Measurements from ENCODE around the gene THUMPD2. TPM values are rescaled to one million over a fixed set of nuclear protein-coding genes. Genes with fewer than 3 reads are reported as not detected.

Gene THUMPD2
- total and polyA plus RNA-seq, 7 experiments from 2014 or later: 5.1 to 13.4 (median 7.9) TPM

- Mint-ChIP-seq H3K27me3 (peaks cover 5 to 11% (median 7%) of the 10 kb centered on the region in 5 donors), H3K36me3 (peaks cover 0 to 14% (median 0%) of the 10 kb centered on the region in 5 donors), H3K4me1 (peaks cover 31 to 55% (median 45%) of the 10 kb centered on the region in 7 donors), H3K9me3 (no peaks in the 10 kb centered on the region), H3K4me3 (peak overlapping the region in 7 of 10 donors; percentile 8 to 95 (median 89)), H3K27ac (peak overlapping the region in 3 of 9 donors; percentile 6 to 52 (median 16))
- intact Hi-C loops (cut with micrococcal nuclease): loop anchor here in 1 of 2 donors (2.0 kb wide), 1 partner anchor 345 kb away; the partner anchor contains the start of gene MAP4K3
- H3K27ac ChIP-seq (ENCODE audit: low read depth, low read length): no peak overlapping the region
- H3K36me3 ChIP-seq (ENCODE audit: control insufficient read depth in 2 of 3, insufficient read depth in 3 of 3, low read length in 3 of 3): no peaks in the 10 kb centered on the region
- H3K4me3 ChIP-seq (ENCODE audit: low read length): no peak overlapping the region
- no peaks in the 10 kb centered on the region for H3K27me3 ChIP-seq (ENCODE audit: control insufficient read depth in 2 of 2, insufficient read depth in 2 of 2, low read length in 2 of 2)
- H3K9me3 ChIP-seq (ENCODE audit: control insufficient read depth in 2 of 3, low read length in 3 of 3): no peaks in the 10 kb centered on the region
- DNase-seq (no peak), ATAC-seq (no peak)
- CTCF ChIA-PET: no interaction called here
- POLR2A ChIA-PET: interaction anchor here (0.6 kb wide), 1 partner anchor 1181 kb away, joined by 5 read pairs; no protein-coding TSS in a partner anchor
- H3K4me1 ChIP-seq (ENCODE audit: control insufficient read depth in 2 of 2, insufficient read depth in 2 of 2, low read length in 2 of 2): peaks cover 13 to 21% of the 10 kb centered on the region in 2 donors
Measured at GRCh38 chr2:39781697-39782096, 2.6 kb upstream of the THUMPD2 start.

- Mint-ChIP-seq H3K4me1 (peaks cover 31 to 58% (median 47%) of the 10 kb centered on the region in 7 donors), H3K4me3 (peak overlapping the region; percentile 52 to 95 (median 90)), H3K9me3 (peaks cover 0 to 2% (median 0%) of the 10 kb centered on the region in 11 donors), H3K27me3 (peaks cover 5 to 7% (median 6%) of the 10 kb centered on the region in 5 donors), H3K36me3 (peaks cover 0 to 16% (median 2%) of the 10 kb centered on the region in 5 donors), H3K27ac (peak overlapping the region; percentile 6 to 86 (median 53))
- Histone ChIP-seq H3K4me3 (ENCODE audit: low read length) (no peak overlapping the region), H3K27ac (ENCODE audit: low read depth, low read length) (no peak overlapping the region), H3K9me3 (ENCODE audit: control insufficient read depth in 2 of 3, low read length in 3 of 3) (no peaks in the 10 kb centered on the region), H3K4me1 (ENCODE audit: control insufficient read depth in 2 of 2, insufficient read depth in 2 of 2, low read length in 2 of 2) (peaks cover 13 to 24% of the 10 kb centered on the region in 2 donors), H3K36me3 (ENCODE audit: control insufficient read depth in 2 of 3, insufficient read depth in 3 of 3, low read length in 3 of 3) (no peaks in the 10 kb centered on the region), H3K27me3 (ENCODE audit: control insufficient read depth in 2 of 2, insufficient read depth in 2 of 2, low read length in 2 of 2) (no peaks in the 10 kb centered on the region)
- intact Hi-C loops (cut with micrococcal nuclease): loop anchor here in 1 of 2 donors (2.0 kb wide), 1 partner anchor 344 kb away; the partner anchor contains the start of gene MAP4K3
- CTCF ChIA-PET: no interaction called here
- ATAC-seq (peak; percentile 36), DNase-seq (peak in 2 of 9 donors; percentile 3 to 8)
- POLR2A ChIA-PET: interaction anchor here (0.6 kb wide), 1 partner anchor 1180 kb away, joined by 5 read pairs; no protein-coding TSS in a partner anchor
Measured at GRCh38 chr2:39780825-39781600, 2.0 kb upstream of the THUMPD2 start.

- CTCF ChIA-PET: no interaction called here
- H3K4me1 Mint-ChIP-seq: peaks cover 31 to 64% (median 56%) of the 10 kb centered on the region in 7 donors
- peaks cover 13 to 24% of the 10 kb centered on the region in 2 donors for H3K4me1 ChIP-seq (ENCODE audit: control insufficient read depth in 2 of 2, insufficient read depth in 2 of 2, low read length in 2 of 2)
- peak overlapping the region; percentile 77 to 96 (median 90) for H3K27ac Mint-ChIP-seq
- H3K4me3 ChIP-seq (ENCODE audit: low read length): peak overlapping the region; percentile 51
- peaks cover 0 to 2% (median 0%) of the 10 kb centered on the region in 11 donors for H3K9me3 Mint-ChIP-seq
- POLR2A ChIA-PET: no interaction called here
- no peaks in the 10 kb centered on the region for H3K27me3 ChIP-seq (ENCODE audit: control insufficient read depth in 2 of 2, insufficient read depth in 2 of 2, low read length in 2 of 2)
- ATAC-seq (no peak), DNase-seq (no peak)
- intact Hi-C loops (cut with micrococcal nuclease): loop anchor here (2.0 kb wide), 1 partner anchor 343 kb away; the partner anchor contains the start of gene MAP4K3 (in 2 of the 2)
- peaks cover 0 to 16% (median 3%) of the 10 kb centered on the region in 5 donors for H3K36me3 Mint-ChIP-seq
- no peak overlapping the region for H3K27ac ChIP-seq (ENCODE audit: low read depth, low read length)
- no peaks in the 10 kb centered on the region for H3K36me3 ChIP-seq (ENCODE audit: control insufficient read depth in 2 of 3, insufficient read depth in 3 of 3, low read length in 3 of 3)
- peak overlapping the region; percentile 87 to 97 (median 92) for H3K4me3 Mint-ChIP-seq
- peaks cover 0 to 3% (median 0%) of the 10 kb centered on the region in 5 donors for H3K27me3 Mint-ChIP-seq
- no peaks in the 10 kb centered on the region for H3K9me3 ChIP-seq (ENCODE audit: control insufficient read depth in 2 of 3, low read length in 3 of 3)
Measured at GRCh38 chr2:39779927-39780326, 869 bp upstream of the THUMPD2 start.

GRCh38 chr2:39779341-39779851 lies 338 bp upstream of the THUMPD2 start:
- peak overlapping the region; percentile 77 for H3K27ac ChIP-seq (ENCODE audit: low read depth, low read length)
- H3K9me3 ChIP-seq (ENCODE audit: control insufficient read depth in 2 of 3, low read length in 3 of 3): no peaks in the 10 kb centered on the region
- POLR2A ChIA-PET: no interaction called here
- CTCF ChIA-PET: no interaction called here
- H3K4me3 ChIP-seq (ENCODE audit: low read length): peak overlapping the region; percentile 51
- H3K36me3 ChIP-seq (ENCODE audit: control insufficient read depth in 2 of 3, insufficient read depth in 3 of 3, low read length in 3 of 3): no peaks in the 10 kb centered on the region
- H3K9me3 Mint-ChIP-seq: peaks cover 0 to 2% (median 0%) of the 10 kb centered on the region in 11 donors
- intact Hi-C loops (cut with micrococcal nuclease): loop anchor here in 1 of 2 donors (2.0 kb wide), 1 partner anchor 343 kb away; the partner anchor contains the start of gene MAP4K3
- H3K27me3 Mint-ChIP-seq: peaks cover 0 to 2% (median 0%) of the 10 kb centered on the region in 5 donors
- H3K4me1 Mint-ChIP-seq: peaks cover 31 to 69% (median 58%) of the 10 kb centered on the region in 7 donors
- peaks cover 13 to 24% of the 10 kb centered on the region in 2 donors for H3K4me1 ChIP-seq (ENCODE audit: control insufficient read depth in 2 of 2, insufficient read depth in 2 of 2, low read length in 2 of 2)
- H3K27ac Mint-ChIP-seq: peak overlapping the region; percentile 77 to 96 (median 90)
- peaks cover 0 to 18% (median 3%) of the 10 kb centered on the region in 5 donors for H3K36me3 Mint-ChIP-seq
- H3K27me3 ChIP-seq (ENCODE audit: control insufficient read depth in 2 of 2, insufficient read depth in 2 of 2, low read length in 2 of 2): no peaks in the 10 kb centered on the region
- ATAC-seq (no peak), DNase-seq (no peak)
- H3K4me3 Mint-ChIP-seq: peak overlapping the region; percentile 87 to 97 (median 92)

GRCh38 chr2:39778233-39778632 lies 825 bp downstream of the THUMPD2 start:
- Histone ChIP-seq H3K4me1 (ENCODE audit: control insufficient read depth in 2 of 2, insufficient read depth in 2 of 2, low read length in 2 of 2) (peaks cover 13 to 24% of the 10 kb centered on the region in 2 donors), H3K36me3 (ENCODE audit: control insufficient read depth in 2 of 3, insufficient read depth in 3 of 3, low read length in 3 of 3) (no peaks in the 10 kb centered on the region), H3K9me3 (ENCODE audit: control insufficient read depth in 2 of 3, low read length in 3 of 3) (no peaks in the 10 kb centered on the region), H3K27ac (ENCODE audit: low read depth, low read length) (peak overlapping the region; percentile 77), H3K4me3 (ENCODE audit: low read length) (peak overlapping the region; percentile 51), H3K27me3 (ENCODE audit: control insufficient read depth in 2 of 2, insufficient read depth in 2 of 2, low read length in 2 of 2) (no peaks in the 10 kb centered on the region)
- H3K9me3 Mint-ChIP-seq: peaks cover 0 to 2% (median 0%) of the 10 kb centered on the region in 11 donors
- H3K36me3 Mint-ChIP-seq: peaks cover 0 to 18% (median 3%) of the 10 kb centered on the region in 5 donors
- no peak for DNase-seq
- ATAC-seq: no peak
- peak overlapping the region; percentile 82 to 96 (median 92) for H3K27ac Mint-ChIP-seq
- CTCF ChIA-PET: no interaction called here
- intact Hi-C loops (cut with micrococcal nuclease): loop anchor here in 1 of 2 donors (2.0 kb wide), 1 partner anchor 341 kb away; the partner anchor contains the start of gene MAP4K3
- H3K27me3 Mint-ChIP-seq: no peaks in the 10 kb centered on the region
- H3K4me1 Mint-ChIP-seq: peaks cover 31 to 79% (median 61%) of the 10 kb centered on the region in 7 donors
- POLR2A ChIA-PET: no interaction called here
- peak overlapping the region; percentile 87 to 97 (median 94) for H3K4me3 Mint-ChIP-seq

GRCh38 chr2:39772812-39773152 lies 6.3 kb downstream of the THUMPD2 start:
- no peak for DNase-seq
- ATAC-seq: no peak
- ChIA-PET POLR2A (no interaction called here), CTCF (no interaction called here)
- peaks cover 24 to 65% (median 42%) of the 10 kb centered on the region in 7 donors for H3K4me1 Mint-ChIP-seq
- no peaks in the 10 kb centered on the region for H3K27me3 Mint-ChIP-seq
- peak overlapping the region in 1 of 10 donors; percentile 11 for H3K4me3 Mint-ChIP-seq
- intact Hi-C loops (cut with micrococcal nuclease): no loop called here
- Histone ChIP-seq H3K9me3 (ENCODE audit: control insufficient read depth in 2 of 3, low read length in 3 of 3) (no peaks in the 10 kb centered on the region), H3K36me3 (ENCODE audit: control insufficient read depth in 2 of 3, insufficient read depth in 3 of 3, low read length in 3 of 3) (peaks cover 0 to 3% (median 0%) of the 10 kb centered on the region in 3 experiments), H3K4me3 (ENCODE audit: low read length) (no peak overlapping the region), H3K27me3 (ENCODE audit: control insufficient read depth in 2 of 2, insufficient read depth in 2 of 2, low read length in 2 of 2) (no peaks in the 10 kb centered on the region), H3K27ac (ENCODE audit: low read depth, low read length) (no peak overlapping the region), H3K4me1 (ENCODE audit: control insufficient read depth in 2 of 2, insufficient read depth in 2 of 2, low read length in 2 of 2) (peaks cover 4 to 21% of the 10 kb centered on the region in 2 donors)
- H3K36me3 Mint-ChIP-seq: peaks cover 0 to 24% (median 18%) of the 10 kb centered on the region in 5 donors
- peak overlapping the region in 1 of 9 donors; percentile 13 for H3K27ac Mint-ChIP-seq
- peaks cover 0 to 2% (median 0%) of the 10 kb centered on the region in 11 donors for H3K9me3 Mint-ChIP-seq
